ENCODE results near the gene TSFM. TPM values are rescaled to one million over a fixed set of nuclear protein-coding genes. Genes with fewer than 3 reads are reported as not detected.

Gene TSFM
- total RNA-seq, 1 donor from 2014 or later = 18.1 TPM

DNA sequence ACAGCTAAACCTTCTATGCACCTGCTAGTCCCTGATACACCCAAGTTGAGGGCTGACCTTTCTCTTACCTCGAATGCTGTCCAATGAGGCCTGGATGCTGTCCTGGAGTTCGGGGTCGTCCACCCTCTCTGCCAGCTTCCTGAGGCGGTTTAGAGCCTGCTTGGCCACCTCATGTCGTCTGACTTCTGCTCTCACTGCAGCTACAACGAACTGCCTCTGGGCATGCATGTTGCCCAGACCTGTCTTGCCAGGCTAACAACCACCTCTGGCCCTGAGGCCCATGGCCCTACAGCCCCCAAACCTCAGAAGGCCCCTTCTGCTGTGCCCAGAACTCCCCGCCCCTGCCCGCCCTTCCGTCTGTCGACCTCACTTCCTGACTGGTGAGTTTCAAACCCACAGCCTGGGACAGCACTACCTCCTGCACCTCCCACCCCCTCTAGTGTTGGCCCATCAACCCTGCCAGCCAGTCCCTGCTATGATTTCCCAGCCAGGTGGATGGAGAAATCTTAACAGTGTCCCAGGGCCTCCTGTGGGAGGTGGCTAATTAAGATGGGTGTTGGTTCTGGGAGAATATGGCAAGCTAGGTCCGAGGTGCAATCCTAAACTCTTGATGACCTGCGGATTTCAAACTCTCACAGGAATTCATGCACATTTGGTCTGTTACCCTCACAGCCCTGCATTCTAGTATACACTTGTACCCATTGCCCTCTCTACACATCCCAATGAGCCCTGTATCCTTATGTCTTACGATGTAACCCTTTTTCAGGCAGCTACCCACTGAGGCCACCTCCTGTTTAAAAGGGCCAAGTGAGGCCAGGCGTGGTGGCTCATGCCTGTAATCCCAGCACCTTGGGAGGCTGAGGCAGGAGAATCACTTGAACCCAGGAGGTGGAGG, 40.5 kb upstream of the TSFM start:
- Mint-ChIP-seq H3K27ac (no peak overlapping the region), H3K4me1 (peaks cover 40% of the 10 kb centered on the region), H3K4me3 (no peak overlapping the region), H3K27me3 (ENCODE audit: insufficient read depth, low read depth) (peaks cover 15% of the 10 kb centered on the region), H3K9me3 (no peaks in the 10 kb centered on the region), H3K36me3 (peaks cover 10% of the 10 kb centered on the region)
- Histone ChIP-seq H3K9ac (no peak overlapping the region), H3K4me3 (no peak overlapping the region), H3K36me3 (no peaks in the 10 kb centered on the region), H4K20me1 (ENCODE audit: low read depth) (peaks cover 11% of the 10 kb centered on the region), H3K27ac (no peak overlapping the region), H3K4me2 (no peak overlapping the region), H3K27me3 (peaks cover 68% of the 10 kb centered on the region), H3K4me1 (peaks cover 23% of the 10 kb centered on the region), H3F3A (ENCODE audit: low read depth) (peaks cover 51% of the 10 kb centered on the region), H2AFZ (replicated peaks) (no peak overlapping the region), H3K9me3 (ENCODE audit: low read depth) (no peaks in the 10 kb centered on the region), H3K79me2 (ENCODE audit: low read depth) (peaks cover 14% of the 10 kb centered on the region)
- no peak for DNase-seq (ENCODE audit: low spot score)
- TF ChIP-seq EZH2phosphoT487 (IDR thresholded peaks at IDR 0.05) = no peak
- TF ChIP-seq EZH2 (IDR thresholded peaks at IDR 0.05) = no peak
- TF ChIP-seq, protein P1, sequence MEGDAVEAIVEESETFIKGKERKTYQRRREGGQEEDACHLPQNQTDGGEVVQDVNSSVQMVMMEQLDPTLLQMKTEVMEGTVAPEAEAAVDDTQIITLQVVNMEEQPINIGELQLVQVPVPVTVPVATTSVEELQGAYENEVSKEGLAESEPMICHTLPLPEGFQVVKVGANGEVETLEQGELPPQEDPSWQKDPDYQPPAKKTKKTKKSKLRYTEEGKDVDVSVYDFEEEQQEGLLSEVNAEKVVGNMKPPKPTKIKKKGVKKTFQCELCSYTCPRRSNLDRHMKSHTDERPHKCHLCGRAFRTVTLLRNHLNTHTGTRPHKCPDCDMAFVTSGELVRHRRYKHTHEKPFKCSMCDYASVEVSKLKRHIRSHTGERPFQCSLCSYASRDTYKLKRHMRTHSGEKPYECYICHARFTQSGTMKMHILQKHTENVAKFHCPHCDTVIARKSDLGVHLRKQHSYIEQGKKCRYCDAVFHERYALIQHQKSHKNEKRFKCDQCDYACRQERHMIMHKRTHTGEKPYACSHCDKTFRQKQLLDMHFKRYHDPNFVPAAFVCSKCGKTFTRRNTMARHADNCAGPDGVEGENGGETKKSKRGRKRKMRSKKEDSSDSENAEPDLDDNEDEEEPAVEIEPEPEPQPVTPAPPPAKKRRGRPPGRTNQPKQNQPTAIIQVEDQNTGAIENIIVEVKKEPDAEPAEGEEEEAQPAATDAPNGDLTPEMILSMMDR (IDR thresholded peaks at IDR 0.05) = no peak

DNA sequence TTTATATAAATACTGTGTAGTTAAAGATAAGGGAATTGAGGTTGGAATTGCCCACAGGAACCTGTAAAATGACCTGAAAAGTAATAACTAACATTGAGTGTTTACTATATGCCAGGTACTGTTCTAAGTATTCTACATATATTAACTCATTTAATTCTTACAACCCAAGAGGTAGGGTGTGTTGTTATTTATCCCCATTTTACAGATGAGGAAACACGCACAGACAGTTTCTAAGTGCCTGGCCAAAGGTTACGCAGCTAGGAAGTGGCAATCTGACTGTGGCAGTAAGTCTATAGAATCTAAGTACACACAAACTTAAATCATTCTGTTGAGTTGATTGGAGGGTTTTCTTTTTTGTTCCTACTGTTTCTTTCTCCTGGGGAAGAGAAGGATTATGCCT, 38.8 kb upstream of the TSFM start:
- TF ChIP-seq EZH2phosphoT487 (IDR thresholded peaks at IDR 0.05) = no peak
- TF ChIP-seq, protein P1 (IDR thresholded peaks at IDR 0.05) = no peak
- TF ChIP-seq EZH2 (IDR thresholded peaks at IDR 0.05) = no peak
- H3K4me3 ChIP-seq = no peak overlapping the region
- Mint-ChIP-seq H3K4me3 (peak overlapping the region; percentile 95), H3K36me3 (peaks cover 19% of the 10 kb centered on the region), H3K9me3 (no peaks in the 10 kb centered on the region), H3K27me3 (ENCODE audit: insufficient read depth, low read depth) (peaks cover 17% of the 10 kb centered on the region), H3K4me1 (peaks cover 40% of the 10 kb centered on the region), H3K27ac (no peak overlapping the region)
- peaks cover 51% of the 10 kb centered on the region for H3K27me3 ChIP-seq
- H3K4me1 ChIP-seq = peaks cover 23% of the 10 kb centered on the region
- H3K36me3 ChIP-seq = no peaks in the 10 kb centered on the region
- H3K4me2 ChIP-seq = no peak overlapping the region
- H2AFZ ChIP-seq (replicated peaks) = no peak overlapping the region
- H3F3A ChIP-seq (ENCODE audit: low read depth) = peaks cover 59% of the 10 kb centered on the region
- no peak overlapping the region for H3K9ac ChIP-seq
- H3K27ac ChIP-seq = no peak overlapping the region
- H3K79me2 ChIP-seq (ENCODE audit: low read depth) = peaks cover 16% of the 10 kb centered on the region
- no peaks in the 10 kb centered on the region for H3K9me3 ChIP-seq (ENCODE audit: low read depth)
- DNase-seq (ENCODE audit: low spot score) = no peak
- peaks cover 3% of the 10 kb centered on the region for H4K20me1 ChIP-seq (ENCODE audit: low read depth)

- DNase-seq (ENCODE audit: low spot score) = no peak
- peak overlapping the region; percentile 98 for H3K4me2 ChIP-seq
- H3K27me3 Mint-ChIP-seq (ENCODE audit: insufficient read depth, low read depth) = peaks cover 13% of the 10 kb centered on the region
- peaks cover 61% of the 10 kb centered on the region for H3F3A ChIP-seq (ENCODE audit: low read depth)
- no peak overlapping the region for H3K9ac ChIP-seq
- H4K20me1 ChIP-seq (ENCODE audit: low read depth) = peaks cover 2% of the 10 kb centered on the region
- H3K9me3 Mint-ChIP-seq = no peaks in the 10 kb centered on the region
- peaks cover 20% of the 10 kb centered on the region for H3K4me1 ChIP-seq
- H3K27ac ChIP-seq = peak overlapping the region; percentile 94
- no peak for TF ChIP-seq EZH2phosphoT487 (IDR thresholded peaks at IDR 0.05)
- no peak for TF ChIP-seq EZH2 (IDR thresholded peaks at IDR 0.05)
- TF ChIP-seq, protein P1 (IDR thresholded peaks at IDR 0.05) = no peak
- H3K79me2 ChIP-seq (ENCODE audit: low read depth) = peaks cover 21% of the 10 kb centered on the region
- H3K36me3 ChIP-seq = no peaks in the 10 kb centered on the region
- H3K9me3 ChIP-seq (ENCODE audit: low read depth) = no peaks in the 10 kb centered on the region
- peaks cover 24% of the 10 kb centered on the region for H3K36me3 Mint-ChIP-seq
- peak overlapping the region; percentile 85 for H2AFZ ChIP-seq (replicated peaks)
- H3K4me1 Mint-ChIP-seq = peaks cover 36% of the 10 kb centered on the region
- peaks cover 46% of the 10 kb centered on the region for H3K27me3 ChIP-seq
- peak overlapping the region; percentile 95 for H3K4me3 Mint-ChIP-seq
- H3K27ac Mint-ChIP-seq = peak overlapping the region; percentile 99
- H3K4me3 ChIP-seq = peak overlapping the region; percentile 87
These were observed 38.3 kb upstream of the TSFM start for GRCh38 chr12:57744194-57744776.
